Endothelial cell of umbilical vein (primary cell): ENCODE measurements around the gene TCF7L2. TPM values are rescaled to one million over a fixed set of nuclear protein-coding genes. Genes with fewer than 3 reads are reported as not detected.

Experiments
- BruUV-seq: library from RNA; stranded (reverse); fragments of 400-500 nt; replicated peaks from 2 replicates; lab custom pipeline; 2021; lab: Mats Ljungman, UMichigan
- CTCF ChIA-PET: fragments of 300-600, 350-600 bp; sonication (Branson Sonifier 250); formaldehyde crosslinking; loops from one replicate; lab custom pipeline; 2021; ENCODE audit warnings: antibody characterized with exemption, inconsistent platforms; lab: Charles Lee
- POLR2A ChIA-PET: fragments of 300-600, 350-600 bp; sonication (Branson Sonifier 250); formaldehyde crosslinking; loops from one replicate; lab custom pipeline; 2021; ENCODE audit warnings: antibody characterized with exemption, inconsistent platforms; lab: Charles Lee
- DNase-seq: peaks from one replicate; pipeline ENCODE4 v3.0.0-alpha.2; 2011; ENCODE audit warnings: low read depth, low spot score
- FAIRE-seq: peaks from 2 replicates; lab custom pipeline; 2011; peaks lifted over from hg19 to GRCh38; lab: Jason Lieb, UNC
- H2AFZ ChIP-seq: 2 replicates; pipeline ENCODE4 v1.6.0; 2012; ENCODE audit warnings: low read depth, low read length, control low read depth, inconsistent platforms
- H3K27ac ChIP-seq: 2 replicates; pipeline ENCODE4 v1.5.1; 2011; ENCODE audit warnings: low read depth, mild to moderate bottlenecking, control low read depth, low read length, moderate library complexity; ENCODE audit not compliant: insufficient read depth
- H3K27me3 ChIP-seq, 2 experiments: 2 replicates each; pipeline versions ENCODE4 v1.6.0 to v1.6.1; 2011; ENCODE audit warnings: low read length in 2 of 2, mixed read lengths in 1 of 2; ENCODE audit not compliant: control insufficient read depth in 2 of 2, insufficient read depth in 2 of 2
- H3K36me3 ChIP-seq, 2 experiments: 2 replicates in 1 of 2; 3 replicates in 1 of 2; pipeline ENCODE4 v1.5.1; 2011; ENCODE audit warnings: low read length in 2 of 2, mild to moderate bottlenecking in 1 of 2, moderate library complexity in 1 of 2; ENCODE audit not compliant: control insufficient read depth in 2 of 2, insufficient read depth in 2 of 2; ENCODE audit errors: extremely low read depth in 1 of 2
- H3K4me1 ChIP-seq: 3 replicates; pipeline ENCODE4 v1.5.1; 2011; ENCODE audit warnings: mild to moderate bottlenecking, low read length; ENCODE audit not compliant: control insufficient read depth, insufficient read depth; ENCODE audit errors: extremely low read depth
- H3K4me2 ChIP-seq: 2 replicates; pipeline ENCODE4 v1.6.1; 2011; ENCODE audit warnings: low read length, control low read depth, mixed read lengths; ENCODE audit not compliant: insufficient read depth
- H3K4me3 ChIP-seq, 3 experiments: fragments of 200-600 bp in 1 of 3; sonication (generic), shearing (Covaris generic) in 1 of 3; replicated peaks in 1 of 3; 2 replicates each; pipeline ENCODE4 v1.5.1; 2011 to 2016; ENCODE audit warnings: control low read depth in 3 of 3, low read length in 3 of 3, mild to moderate bottlenecking in 2 of 3, inconsistent platforms in 1 of 3, low read depth in 1 of 3, moderate library complexity in 1 of 3; ENCODE audit not compliant: insufficient read depth in 1 of 3
- H3K79me2 ChIP-seq: 2 replicates; pipeline ENCODE4 v1.6.0; 2012; ENCODE audit warnings: low read length, inconsistent platforms; ENCODE audit not compliant: control insufficient read depth, insufficient read depth
- H3K9ac ChIP-seq: replicated peaks from 2 replicates; pipeline ENCODE3; 2011; ENCODE audit warnings: low read length, control low read depth; ENCODE audit not compliant: insufficient read depth; ENCODE audit errors: extremely low read depth
- H3K9me1 ChIP-seq: replicated peaks from 3 replicates; pipeline ENCODE4 v1.6.0; 2011; ENCODE audit warnings: mild to moderate bottlenecking, low read length; ENCODE audit not compliant: control insufficient read depth, insufficient read depth; ENCODE audit errors: extremely low read depth
- H3K9me3 ChIP-seq: replicated peaks from 2 replicates; pipeline ENCODE4 v1.5.1; 2012; ENCODE audit warnings: low read length, inconsistent platforms; ENCODE audit not compliant: control insufficient read depth, insufficient read depth
- H4K20me1 ChIP-seq: replicated peaks from 2 replicates; pipeline ENCODE3; 2011; ENCODE audit warnings: mild to moderate bottlenecking, low read length; ENCODE audit not compliant: control insufficient read depth, insufficient read depth; ENCODE audit errors: extremely low read depth
- CTCF ChIP-seq, 2 donors: IDR thresholded peaks; 1 replicate in 1 of 2; 2 replicates in 1 of 2; pipeline ENCODE4 v1.5.1; 2011; ENCODE audit warnings: low read length in 2 of 2, mild to moderate bottlenecking in 2 of 2, moderate library complexity in 2 of 2, control low read depth in 1 of 2, inconsistent platforms in 1 of 2, low read depth in 1 of 2; ENCODE audit not compliant: insufficient read depth in 1 of 2; ENCODE audit errors: extremely low read depth in 1 of 2
- EZH2 ChIP-seq: IDR thresholded peaks from 2 replicates; pipeline ENCODE4 v1.6.1; 2012; ENCODE audit warnings: borderline replicate concordance, low read depth, mild to moderate bottlenecking, moderate library complexity, low read length, inconsistent platforms; ENCODE audit not compliant: severe bottlenecking
- FOS ChIP-seq: IDR thresholded peaks from 2 replicates; pipeline ENCODE4 v1.6.1; 2011; ENCODE audit warnings: mild to moderate bottlenecking, low read length, moderate library complexity, borderline replicate concordance; ENCODE audit not compliant: insufficient read depth
- GATA2 ChIP-seq: IDR thresholded peaks from 2 replicates; pipeline ENCODE4 v1.7.0; 2011; ENCODE audit warnings: low read depth, mild to moderate bottlenecking, moderate library complexity, mixed read lengths, low read length; ENCODE audit not compliant: insufficient read length, insufficient read depth
- JUN ChIP-seq: IDR thresholded peaks from 2 replicates; pipeline ENCODE4 v1.6.1; 2011; ENCODE audit warnings: borderline replicate concordance, low read depth; ENCODE audit not compliant: insufficient read length, insufficient read depth
- MAX ChIP-seq: IDR thresholded peaks from 2 replicates; pipeline ENCODE4 v1.6.1; 2011; ENCODE audit not compliant: insufficient read depth, insufficient read length
- MYC ChIP-seq: IDR thresholded peaks from one replicate; pipeline ENCODE4 v1.6.1; 2011; ENCODE audit warnings: mild to moderate bottlenecking, low read depth, low read length
- POLR2A ChIP-seq: IDR thresholded peaks from 2 replicates; pipeline ENCODE4 v1.6.1; 2012; ENCODE audit warnings: low read depth, mild to moderate bottlenecking, control low read depth, low read length
- POLR2AphosphoS5 ChIP-seq: IDR thresholded peaks from 2 replicates; pipeline ENCODE4 v1.6.1; 2012; ENCODE audit warnings: low read depth, mild to moderate bottlenecking, control low read depth, low read length, moderate library complexity; ENCODE audit not compliant: insufficient read depth
- dilution Hi-C: fragments of 300-500 bp; cut with MboI; formaldehyde crosslinking; loops from one replicate; pipeline ENCODE4 v1.15.0; 2019; ENCODE audit warnings: low sequenced_read_pairs; ENCODE audit not compliant: extremely low pct_ligation_motif_present
- intact Hi-C: fragments of 100-400 bp; cut with micrococcal nuclease; formaldehyde crosslinking; loops from one replicate; pipeline ENCODE4 v1.10.0; 2022
- polyA plus RNA-seq, 4 experiments: library from polyadenylated mRNA; depleted of rRNA in 3 of 4; stranded (reverse) in 3 of 4; unstranded in 1 of 4; fragments of >200 nt; gene quantifications; 2 replicates each; pipeline versions ENCODE4 v1.2.1 to v1.2.3, GENCODE V29; 2011 to 2012; ENCODE audit warnings: missing spikeins in 1 of 4
- total RNA-seq: library from RNA; stranded (reverse); gene quantifications from 2 replicates; pipeline ENCODE4 v1.2.3, GENCODE V29; 2021

The TCF7L2 gene
- total and polyA plus RNA-seq, 2 donors (not counting 3 experiments of a cell fraction or from before 2014, with no cell fraction given) = 9.9 to 21.8 TPM

- FAIRE-seq = no peak
- dilution Hi-C loops = no loop called here
- no peaks in the 10 kb centered on the region for H3K4me1 ChIP-seq
- CTCF ChIA-PET = no interaction called here
- no peak for DNase-seq
- intact Hi-C loops = no loop called here
- no peak overlapping the region for H3K4me3 ChIP-seq
- no TSS peak for BruUV-seq
- H3K9ac ChIP-seq = no peak overlapping the region
- no peaks in the 10 kb centered on the region for H3K27me3 ChIP-seq
- H4K20me1 ChIP-seq = no peaks in the 10 kb centered on the region
- H3K9me3 ChIP-seq = no peaks in the 10 kb centered on the region
- POLR2A ChIA-PET = no interaction called here
- H3K27ac ChIP-seq = no peak overlapping the region
- no peak overlapping the region for H3K4me2 ChIP-seq
- TF ChIP-seq GATA2 = no peak
- no peak for TF ChIP-seq MAX
- no peak for TF ChIP-seq JUN
- no peak for TF ChIP-seq POLR2AphosphoS5
- TF ChIP-seq FOS = no peak
- no peak for TF ChIP-seq POLR2A
- TF ChIP-seq MYC = no peak
- TF ChIP-seq EZH2 = no peak
- TF ChIP-seq CTCF (IDR thresholded peaks at IDR 0.05; ENCODE audit: extremely low read depth in 1 of 2, insufficient read depth in 1 of 2, low read depth in 1 of 2, low read length in 2 of 2) = no peak
- H3K9me1 ChIP-seq = no peaks in the 10 kb centered on the region
- H3K36me3 ChIP-seq = no peaks in the 10 kb centered on the region
- H2AFZ ChIP-seq = no peak overlapping the region
- no peaks in the 10 kb centered on the region for H3K79me2 ChIP-seq
These were observed 185.0 kb downstream of the TCF7L2 start for GRCh38 chr10:113135025-113135424.
